HG02840 (cell line): ENCODE results near the gene TRIM63.

Experiments
- ATAC-seq: cut with Tn5 transposase; IDR thresholded peaks from one replicate; pipeline ENCODE4 v1.9.1; 2021; ENCODE audit warnings: mild to moderate bottlenecking, moderate library complexity, moderate number of reproducible peaks; ENCODE audit not compliant: unreplicated experiment, low FRiP score

Gene TRIM63

GRCh38 chr1:26059906-26060305, 7.5 kb downstream of the TRIM63 start:
- ATAC-seq: no peak

GRCh38 chr1:26058052-26058595, 9.3 kb downstream of the TRIM63 start:
- ATAC-seq: no peak

GRCh38 chr1:26057189-26057588, 10.2 kb downstream of the TRIM63 start:
- no peak for ATAC-seq

GRCh38 chr1:26055041-26055440, 12.4 kb downstream of the TRIM63 start:
- ATAC-seq: no peak

- ATAC-seq: no peak
Measured at GRCh38 chr1:26053718-26054560, 13.5 kb downstream of the TRIM63 start.

- ATAC-seq: no peak
Measured at GRCh38 chr1:26050248-26050640, 17.2 kb downstream of the TRIM63 start.

GRCh38 chr1:26049531-26050247, 17.7 kb downstream of the TRIM63 start:
- no peak for ATAC-seq

- ATAC-seq: no peak
Measured at GRCh38 chr1:26047278-26047874, 20.1 kb downstream of the TRIM63 start.

- no peak for ATAC-seq
Measured at GRCh38 chr1:26046246-26047095, 21.0 kb downstream of the TRIM63 start.

- ATAC-seq: no peak
Measured at GRCh38 chr1:26045722-26046245, 21.6 kb downstream of the TRIM63 start, which contains the start of gene SLC30A2. SLC30A2 (minus strand) TSS chr1:26046118; CDS start chr1:26045896, 222 bp downstream.

GRCh38 chr1:26044971-26045721, 22.3 kb downstream of the TRIM63 start:
- no peak for ATAC-seq

GRCh38 chr1:26044414-26044813, 23.0 kb downstream of the TRIM63 start:
- ATAC-seq: no peak

GRCh38 chr1:26043765-26044164, 23.7 kb downstream of the TRIM63 start:
- no peak for ATAC-seq

- no peak for ATAC-seq
Measured at GRCh38 chr1:26041978-26042377, 25.5 kb downstream of the TRIM63 start.

GRCh38 chr1:26041401-26041800, 26.0 kb downstream of the TRIM63 start:
- ATAC-seq: no peak

- ATAC-seq: no peak
Measured at GRCh38 chr1:26038904-26039303, 28.5 kb downstream of the TRIM63 start.

GRCh38 chr1:26038477-26038876, 29.0 kb downstream of the TRIM63 start:
- ATAC-seq: no peak

GRCh38 chr1:26037904-26038303, 29.5 kb downstream of the TRIM63 start:
- ATAC-seq: no peak

GRCh38 chr1:26036756-26037281, 30.6 kb downstream of the TRIM63 start:
- ATAC-seq: no peak
